Mesenchymal stem cell (in vitro differentiated cells and primary cell): Measurements from ENCODE around the gene CCDC184.

Experiments used
- DNase-seq: peaks from one replicate; pipeline ENCODE4 v3.0.0-alpha.2; 2013
- H2AFZ ChIP-seq: one replicate; pipeline ENCODE4 v1.6.1; 2013; ENCODE audit warnings: low read depth, mild to moderate bottlenecking, control low read depth, inconsistent platforms, low read length, moderate library complexity
- H2AK5ac ChIP-seq: 2 replicates; pipeline ENCODE4 v1.6.1; 2013; ENCODE audit warnings: low read length, moderate library complexity, mild to moderate bottlenecking, inconsistent platforms; ENCODE audit not compliant: severe bottlenecking
- H2BK120ac ChIP-seq: one replicate; pipeline ENCODE4 v1.6.1; 2013; ENCODE audit warnings: low read depth, mild to moderate bottlenecking, inconsistent platforms, low read length, moderate library complexity
- H2BK12ac ChIP-seq, 2 experiments: one replicate each; pipeline ENCODE4 v1.6.1; 2013; ENCODE audit warnings: inconsistent platforms in 2 of 2, low read length in 2 of 2, mild to moderate bottlenecking in 2 of 2, moderate library complexity in 2 of 2, control low read depth in 1 of 2
- H2BK15ac ChIP-seq: one replicate; pipeline ENCODE4 v1.6.1; 2013; ENCODE audit warnings: mild to moderate bottlenecking, low read depth, inconsistent platforms; ENCODE audit not compliant: poor library complexity, severe bottlenecking
- H2BK5ac ChIP-seq: 2 replicates; pipeline ENCODE4 v1.6.1; 2013; ENCODE audit warnings: low read depth, mild to moderate bottlenecking, low read length, control low read depth, inconsistent platforms; ENCODE audit not compliant: poor library complexity, severe bottlenecking
- H3K14ac ChIP-seq, 2 experiments: one replicate each; pipeline ENCODE4 v1.6.1; 2013; ENCODE audit warnings: inconsistent platforms in 2 of 2, low read length in 2 of 2, control low read depth in 1 of 2, mild to moderate bottlenecking in 1 of 2, moderate library complexity in 1 of 2
- H3K18ac ChIP-seq, 2 experiments: one replicate each; pipeline ENCODE4 v1.6.1; 2013; ENCODE audit warnings: inconsistent platforms in 2 of 2, low read length in 2 of 2, control low read depth in 1 of 2, low read depth in 1 of 2, mild to moderate bottlenecking in 1 of 2
- H3K23ac ChIP-seq, 2 experiments: one replicate each; pipeline ENCODE4 v1.6.1; 2013; ENCODE audit warnings: inconsistent platforms in 2 of 2, low read length in 2 of 2, mild to moderate bottlenecking in 2 of 2, moderate library complexity in 2 of 2, control low read depth in 1 of 2
- H3K27ac ChIP-seq: 2 replicates; pipeline ENCODE4 v1.5.1; 2013; ENCODE audit warnings: mild to moderate bottlenecking, moderate library complexity, low read length, control low read depth, inconsistent platforms; ENCODE audit not compliant: poor library complexity, severe bottlenecking
- H3K27me3 ChIP-seq, 2 experiments: 2 replicates each; pipeline versions ENCODE4 v1.6.1 to v1.7.0; 2013; ENCODE audit warnings: low read length in 2 of 2, mild to moderate bottlenecking in 2 of 2, moderate library complexity in 2 of 2, control low read depth in 1 of 2, inconsistent platforms in 1 of 2; ENCODE audit not compliant: control insufficient read depth in 1 of 2, insufficient read depth in 1 of 2
- H3K36me3 ChIP-seq, 2 experiments: 2 replicates each; pipeline versions ENCODE4 v1.6.1 to v1.7.0; 2013; ENCODE audit warnings: low read length in 2 of 2, control low read depth in 1 of 2, inconsistent platforms in 1 of 2, low read depth in 1 of 2, mild to moderate bottlenecking in 1 of 2; ENCODE audit not compliant: insufficient read depth in 2 of 2, control insufficient read depth in 1 of 2
- H3K4ac ChIP-seq, 2 experiments: one replicate each; pipeline ENCODE4 v1.6.1; 2013; ENCODE audit warnings: inconsistent platforms in 2 of 2, low read length in 2 of 2, mild to moderate bottlenecking in 2 of 2, moderate library complexity in 2 of 2, control low read depth in 1 of 2, low read depth in 1 of 2
- H3K4me1 ChIP-seq: 2 replicates; pipeline ENCODE4 v1.6.1; 2013; ENCODE audit warnings: low read depth, low read length, control low read depth; ENCODE audit not compliant: control insufficient read depth, insufficient read depth
- H3K4me2 ChIP-seq: 2 replicates; pipeline ENCODE4 v1.6.1; 2013; ENCODE audit warnings: low read length, mild to moderate bottlenecking, inconsistent platforms; ENCODE audit not compliant: poor library complexity, severe bottlenecking
- H3K4me3 ChIP-seq, 2 experiments: 2 replicates each; pipeline versions ENCODE4 v1.5.1 to v1.7.0; 2013; ENCODE audit warnings: low read length in 2 of 2, mild to moderate bottlenecking in 2 of 2, control low read depth in 1 of 2, low read depth in 1 of 2; ENCODE audit not compliant: insufficient read depth in 1 of 2
- H3K79me1 ChIP-seq: replicated peaks from 2 replicates; pipeline ENCODE4 v1.6.1; 2013; ENCODE audit warnings: mild to moderate bottlenecking, control low read depth, low read length, inconsistent platforms; ENCODE audit not compliant: poor library complexity, severe bottlenecking
- H3K9ac ChIP-seq: 2 replicates; pipeline ENCODE4 v1.7.0; 2013; ENCODE audit warnings: mild to moderate bottlenecking, low read length, moderate library complexity
- H3K9me3 ChIP-seq: 2 replicates; pipeline ENCODE4 v1.7.0; 2013; ENCODE audit warnings: mild to moderate bottlenecking, low read length; ENCODE audit not compliant: control insufficient read depth
- H4K8ac ChIP-seq: one replicate; pipeline ENCODE4 v1.6.1; 2013; ENCODE audit warnings: inconsistent platforms, mild to moderate bottlenecking, low read length, moderate library complexity
- H4K91ac ChIP-seq: one replicate; pipeline ENCODE4 v1.6.1; 2013; ENCODE audit warnings: mild to moderate bottlenecking, low read length, inconsistent platforms
- WGBS: methylation state at CpG from one replicate; pipeline ENCODE4 v1.1.7; 2013; ENCODE audit warnings: mixed read lengths; 5-methylcytosine and 5-hydroxymethylcytosine counted together

CCDC184 gene

DNA sequence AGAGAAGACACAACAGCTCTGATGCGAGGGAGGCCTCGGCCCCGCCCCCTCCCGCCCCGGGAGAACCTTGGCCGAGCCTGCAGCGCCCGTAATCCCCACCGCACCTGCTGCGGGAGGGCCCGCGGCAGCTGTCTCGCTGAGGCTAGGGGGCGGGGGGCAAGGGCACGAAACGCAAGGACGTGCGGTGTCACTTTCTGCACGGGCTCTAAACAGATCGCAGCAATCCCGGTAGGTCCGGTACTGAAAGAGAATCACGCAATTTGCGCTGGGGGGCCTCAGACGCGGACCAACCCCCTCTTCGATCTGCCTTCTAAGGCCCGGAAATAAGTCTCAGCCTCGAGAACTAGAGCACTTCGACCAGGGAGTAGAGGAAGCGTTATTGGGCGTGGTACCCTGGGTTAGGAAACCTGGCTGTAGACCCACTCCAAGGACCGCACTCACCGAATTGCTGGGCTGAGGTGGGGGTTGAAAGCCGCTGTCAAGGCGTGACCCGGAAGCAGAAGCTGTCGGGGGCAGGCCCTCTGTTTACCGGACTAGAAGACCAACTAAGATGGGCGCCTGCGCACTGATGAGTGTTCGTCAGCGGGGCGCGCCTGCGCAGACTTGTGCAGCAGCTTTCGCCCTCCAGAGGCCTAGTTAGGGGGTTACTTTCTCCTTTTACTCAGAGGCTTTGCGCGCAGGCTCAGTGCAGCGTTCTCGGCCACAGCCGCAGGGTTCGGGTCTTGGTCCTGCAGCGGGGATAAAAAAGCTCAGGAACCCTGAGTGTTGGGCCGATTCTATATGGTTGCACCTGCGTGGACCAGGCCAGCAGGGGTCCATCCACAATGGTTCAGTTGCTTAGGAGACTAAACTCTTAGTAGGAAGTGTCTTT lies 26.2 kb upstream of the CCDC184 start, which contains the start of gene ASB8:
Gene ASB8, minus strand, starts transcription at position 498 of the 871 bp plus-strand sequence. CDS start 4,019 bp downstream, outside the sequence.
- H3K27ac ChIP-seq: peak within 1 kb of the TSS; percentile 54
- DNase-seq: peak; percentile 98
- H3K23ac ChIP-seq: peak within 1 kb of the TSS in 1 of 2 experiments; percentile 50

DNA sequence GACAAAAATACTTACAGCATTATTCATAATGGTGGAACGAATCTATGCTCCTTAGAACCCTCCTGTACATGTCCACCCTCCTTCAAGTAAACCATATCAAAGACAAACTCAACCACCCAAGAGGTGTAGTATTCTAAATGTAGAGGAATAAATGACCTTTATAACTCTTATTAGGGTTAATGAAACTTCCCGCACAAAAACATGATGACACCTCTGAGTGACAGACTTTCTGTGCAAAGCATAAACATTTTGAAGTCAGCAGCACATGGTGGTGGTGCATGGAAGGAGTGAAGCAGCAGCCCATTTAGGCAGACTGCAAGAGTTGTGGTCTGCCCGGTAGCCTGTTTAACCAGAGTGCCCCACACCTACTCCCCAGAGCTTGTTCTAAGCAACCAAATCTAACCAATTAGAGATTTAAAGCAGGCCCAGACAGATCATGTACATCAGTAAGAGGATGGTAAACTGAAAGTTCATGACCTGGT lies 25.5 kb upstream of the CCDC184 start:
- Histone ChIP-seq H3K27me3 (peaks cover 0 to 13% of the 10 kb centered on the region in 2 experiments), H3K18ac (peak overlapping the region; percentile 79 to 98), H3K79me1 (peaks cover 6% of the 10 kb centered on the region), H3K14ac (no peak overlapping the region), H3K23ac (no peak overlapping the region), H3K27ac (peak overlapping the region; percentile 54), H2BK120ac (peak overlapping the region; percentile 61), H4K8ac (peak overlapping the region; percentile 99), H4K91ac (peak overlapping the region; percentile 86), H3K4me1 (peaks cover 4% of the 10 kb centered on the region), H2BK5ac (peak overlapping the region; percentile 66), H3K9ac (peak overlapping the region; percentile 94), H3K9me3 (no peaks in the 10 kb centered on the region), H2AFZ (peak overlapping the region; percentile 85), H2BK12ac (no peak overlapping the region), H2AK5ac (peak overlapping the region; percentile 66), H2BK15ac (no peak overlapping the region), H3K4ac (peak overlapping the region in 1 of 2 experiments; percentile 44), H3K4me2 (peak overlapping the region; percentile 71), H3K4me3 (peak overlapping the region; percentile 39 to 99), H3K36me3 (peaks cover 2 to 9% of the 10 kb centered on the region in 2 experiments)
- WGBS: 75% methylated on average over 1 of the region's 3 CpGs
- no peak for DNase-seq

More for the DNA sequence above, 26.2 kb upstream of the CCDC184 start, which contains the start of gene ASB8:
- Histone ChIP-seq H3K18ac (peak within 1 kb of the TSS; percentile 79 to 98), H4K8ac (peak within 1 kb of the TSS; percentile 99), H3K27me3 (peaks cover 0 to 13% of the 10 kb centered on the region in 2 experiments), H3K9ac (peak within 1 kb of the TSS; percentile 94), H2BK15ac (peak within 1 kb of the TSS; percentile 80), H2BK12ac (no peak within 1 kb of the TSS), H3K4ac (peak within 1 kb of the TSS; percentile 79 to 97), H2BK5ac (peak within 1 kb of the TSS; percentile 66), H3K14ac (peak within 1 kb of the TSS in 1 of 2 experiments; percentile 70), H3K9me3 (no peaks in the 10 kb centered on the region), H4K91ac (peak within 1 kb of the TSS; percentile 92), H3K36me3 (peaks cover 2 to 15% of the 10 kb centered on the region in 2 experiments), H2AFZ (peak within 1 kb of the TSS; percentile 85), H2BK120ac (peak within 1 kb of the TSS; percentile 61), H3K79me1 (peaks cover 6% of the 10 kb centered on the region), H3K4me3 (peak within 1 kb of the TSS; percentile 99 to 100), H3K4me2 (peak within 1 kb of the TSS; percentile 95), H3K4me1 (peaks cover 4% of the 10 kb centered on the region), H2AK5ac (peak within 1 kb of the TSS; percentile 66)
- WGBS: under 1% methylated on average over 55 of the region's 56 CpGs

DNA sequence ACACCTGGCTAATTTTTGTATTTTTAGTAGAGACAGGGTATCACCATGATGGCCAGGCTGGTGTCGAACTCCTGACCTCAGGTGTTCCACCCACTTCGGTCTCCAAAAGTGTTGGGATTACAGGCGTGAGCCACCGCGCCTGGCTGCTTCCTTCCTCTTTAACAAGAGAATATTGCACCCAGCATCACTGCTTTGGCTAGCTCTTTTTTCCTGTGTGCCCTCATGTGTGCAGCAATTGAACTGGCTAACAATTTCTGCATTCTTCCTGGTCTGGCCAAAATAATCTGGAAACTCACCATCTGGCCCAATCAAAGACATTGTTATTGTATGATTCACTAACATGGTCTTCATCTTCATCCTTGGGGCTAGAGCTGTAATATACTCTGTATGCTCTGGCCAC lies 23.4 kb upstream of the CCDC184 start:
- 95% methylated on average over 5 of the region's 5 CpGs for WGBS
- no peak overlapping the region for H2BK5ac ChIP-seq
- H2BK120ac ChIP-seq: no peak overlapping the region
- H4K8ac ChIP-seq: no peak overlapping the region
- no peak overlapping the region for H3K4me3 ChIP-seq
- H3K36me3 ChIP-seq: peaks cover 0 to 2% of the 10 kb centered on the region in 2 experiments
- peaks cover 0 to 18% of the 10 kb centered on the region in 2 experiments for H3K27me3 ChIP-seq
- H3K14ac ChIP-seq: no peak overlapping the region
- no peak overlapping the region for H2BK15ac ChIP-seq
- H3K4me2 ChIP-seq: no peak overlapping the region
- no peak overlapping the region for H2AFZ ChIP-seq
- H3K23ac ChIP-seq: no peak overlapping the region
- no peak overlapping the region for H3K9ac ChIP-seq
- H3K4ac ChIP-seq: no peak overlapping the region
- H4K91ac ChIP-seq: no peak overlapping the region
- H2AK5ac ChIP-seq: no peak overlapping the region
- no peak overlapping the region for H3K27ac ChIP-seq
- no peak overlapping the region for H2BK12ac ChIP-seq
- no peaks in the 10 kb centered on the region for H3K9me3 ChIP-seq
- peaks cover 4% of the 10 kb centered on the region for H3K4me1 ChIP-seq
- DNase-seq: no peak
- no peak overlapping the region for H3K18ac ChIP-seq
- peaks cover 5% of the 10 kb centered on the region for H3K79me1 ChIP-seq

DNA sequence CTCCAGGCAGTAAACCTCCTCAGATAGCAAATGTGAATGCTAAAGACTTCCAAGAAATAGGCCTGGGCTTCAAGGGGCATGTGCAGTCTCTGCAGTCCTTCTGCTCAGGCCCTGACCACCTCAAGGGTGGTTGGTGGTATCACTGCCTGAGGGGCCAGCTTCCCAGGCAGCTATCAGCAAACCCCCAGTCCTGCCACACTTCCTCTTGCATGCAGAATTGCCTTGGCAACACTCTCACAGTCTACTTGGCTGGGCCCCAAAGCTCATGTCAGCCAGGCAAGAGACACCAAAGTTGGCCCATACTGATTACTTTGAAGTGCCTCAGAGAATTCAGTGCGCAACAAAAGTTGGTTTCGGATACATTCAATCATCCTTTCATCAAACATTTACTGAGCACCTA lies 22.6 kb upstream of the CCDC184 start:
- Histone ChIP-seq H2AFZ (no peak overlapping the region), H4K8ac (no peak overlapping the region), H4K91ac (no peak overlapping the region), H3K36me3 (peaks cover 0 to 2% of the 10 kb centered on the region in 2 experiments), H2BK5ac (no peak overlapping the region), H2BK12ac (no peak overlapping the region), H3K9me3 (no peaks in the 10 kb centered on the region), H3K18ac (no peak overlapping the region), H3K4me3 (no peak overlapping the region), H2BK15ac (no peak overlapping the region), H3K14ac (no peak overlapping the region), H3K4me2 (no peak overlapping the region), H3K4ac (no peak overlapping the region), H3K4me1 (peaks cover 4% of the 10 kb centered on the region), H3K27ac (no peak overlapping the region), H2BK120ac (no peak overlapping the region), H3K9ac (no peak overlapping the region), H3K27me3 (peaks cover 5 to 18% of the 10 kb centered on the region in 2 experiments), H3K79me1 (peaks cover 5% of the 10 kb centered on the region), H2AK5ac (no peak overlapping the region), H3K23ac (no peak overlapping the region)
- DNase-seq: no peak
- WGBS: no CpG with 5 or more reads among the region's 2 CpGs
